ENCODE data around the gene ERC1. TPM values are rescaled to one million over a fixed set of nuclear protein-coding genes. Genes with fewer than 3 reads are reported as not detected.

ERC1 gene
- total and polyA plus RNA-seq, 2 of the 4 experiments (the other 2 are of a cell fraction) = 11.6 to 25.6 TPM

GRCh38 chr12:1344245-1344644 lies 353.2 kb downstream of the ERC1 start:
- Histone ChIP-seq H3K9me1 (ENCODE audit: insufficient read depth, low read length) (peaks cover 7% of the 10 kb centered on the region; the same call in 1 of the 2 replicates), H3K4me3 (ENCODE audit: insufficient read depth, low read depth, low read length) (no peak overlapping the region), H2AK5ac (ENCODE audit: low read depth, low read length) (no peak overlapping the region), H3K4me1 (ENCODE audit: control insufficient read depth, insufficient read depth, low read length) (peaks cover 8% of the 10 kb centered on the region), H4K5ac (ENCODE audit: low read depth, low read length) (no peak overlapping the region), H2AK9ac (replicated peaks; ENCODE audit: low read depth, low read length, poor library complexity) (no peak overlapping the region), H4K91ac (ENCODE audit: insufficient read depth, low read depth, low read length) (no peak overlapping the region), H4K20me1 (ENCODE audit: insufficient read depth, low read length) (0 out of 2 replicates have a peak, but pooled peaks cover 4% of the 10 kb centered on the region), H3K27me3 (ENCODE audit: control insufficient read depth, insufficient read depth, low read length) (no peaks in the 10 kb centered on the region), H3K18ac (ENCODE audit: low read depth, low read length) (no peak overlapping the region), H2AFZ (replicated peaks; ENCODE audit: low read length, poor library complexity) (no peak overlapping the region), H3K23ac (ENCODE audit: low read depth, low read length) (no peak overlapping the region), H2BK20ac (ENCODE audit: low read depth, low read length) (no peak overlapping the region), H3K4ac (ENCODE audit: low read depth, low read length) (no peak overlapping the region), H3K9ac (ENCODE audit: low read depth, low read length) (no peak overlapping the region), H3K79me1 (ENCODE audit: low read depth in 1 of 2, low read length in 2 of 2) (peaks cover 0 to 15% of the 10 kb centered on the region in 2 experiments; a peak in 2 of 4 replicates), H3K14ac (replicated peaks; ENCODE audit: low read depth, low read length) (no peak overlapping the region), H2BK15ac (ENCODE audit: low read depth, low read length) (no peak overlapping the region), H3K36me3 (ENCODE audit: control insufficient read depth, insufficient read depth, low read length) (no peaks in the 10 kb centered on the region), H2BK120ac (ENCODE audit: low read depth, low read length) (no peak overlapping the region), H3K9me3 (ENCODE audit: control insufficient read depth, insufficient read depth, low read length) (no peaks in the 10 kb centered on the region), H3K56ac (ENCODE audit: extremely low read depth, insufficient read depth, low read length) (no peak overlapping the region), H3K27ac (ENCODE audit: insufficient read depth, low read length) (no peak overlapping the region), H4K8ac (ENCODE audit: low read depth in 2 of 2, low read length in 2 of 2) (no peak overlapping the region), H2BK5ac (ENCODE audit: low read depth, low read length, poor library complexity, severe bottlenecking) (no peak overlapping the region), H3K4me2 (ENCODE audit: low read depth, low read length) (no peak overlapping the region)
- in situ Hi-C loops (cut with MboI; ENCODE audit: low sequenced_read_pairs) (no loop called here), intact Hi-C loops (cut with micrococcal nuclease) (no loop called here), dilution Hi-C loops (cut with HindIII; ENCODE audit: low sequenced_read_pairs, unreplicated experiment) (no loop called here)
- BruUV-seq (replicated peaks) = no TSS peak
- ChIA-PET POLR2A (ENCODE audit: unreplicated experiment) (no interaction called here), CTCF (no interaction called here)
- no peak for TF ChIP-seq RAD21 (IDR thresholded peaks at IDR 0.05; ENCODE audit: low read length)
- no peak for TF ChIP-seq POLR2A (IDR thresholded peaks at IDR 0.05; ENCODE audit: low read depth, low read length)
- TF ChIP-seq CHD1 (IDR thresholded peaks at IDR 0.05; ENCODE audit: low read depth, low read length) = no peak
- no peak for TF ChIP-seq NFE2L2 (IDR thresholded peaks at IDR 0.05; ENCODE audit: low read depth, low read length)
- no peak for TF ChIP-seq CEBPB (IDR thresholded peaks at IDR 0.05; ENCODE audit: low read depth, low read length)
- no peak for TF ChIP-seq RCOR1 (IDR thresholded peaks at IDR 0.05; ENCODE audit: insufficient replicate concordance, low read length)
- TF ChIP-seq ELK1 (IDR thresholded peaks at IDR 0.05; ENCODE audit: borderline replicate concordance, low read depth, low read length) = no peak
- no peak for TF ChIP-seq RFX5 (IDR thresholded peaks at IDR 0.05; ENCODE audit: low read depth, low read length)
- no peak for TF ChIP-seq MAZ (IDR thresholded peaks at IDR 0.05; ENCODE audit: borderline replicate concordance, low read depth, low read length)
- no peak for TF ChIP-seq BHLHE40 (IDR thresholded peaks at IDR 0.05; ENCODE audit: low read depth, low read length)
- no peak for TF ChIP-seq MAFK (IDR thresholded peaks at IDR 0.05; ENCODE audit: low read depth, low read length)
- TF ChIP-seq FOS (IDR thresholded peaks at IDR 0.05; ENCODE audit: low read depth, low read length) = no peak
- TF ChIP-seq, protein P1, sequence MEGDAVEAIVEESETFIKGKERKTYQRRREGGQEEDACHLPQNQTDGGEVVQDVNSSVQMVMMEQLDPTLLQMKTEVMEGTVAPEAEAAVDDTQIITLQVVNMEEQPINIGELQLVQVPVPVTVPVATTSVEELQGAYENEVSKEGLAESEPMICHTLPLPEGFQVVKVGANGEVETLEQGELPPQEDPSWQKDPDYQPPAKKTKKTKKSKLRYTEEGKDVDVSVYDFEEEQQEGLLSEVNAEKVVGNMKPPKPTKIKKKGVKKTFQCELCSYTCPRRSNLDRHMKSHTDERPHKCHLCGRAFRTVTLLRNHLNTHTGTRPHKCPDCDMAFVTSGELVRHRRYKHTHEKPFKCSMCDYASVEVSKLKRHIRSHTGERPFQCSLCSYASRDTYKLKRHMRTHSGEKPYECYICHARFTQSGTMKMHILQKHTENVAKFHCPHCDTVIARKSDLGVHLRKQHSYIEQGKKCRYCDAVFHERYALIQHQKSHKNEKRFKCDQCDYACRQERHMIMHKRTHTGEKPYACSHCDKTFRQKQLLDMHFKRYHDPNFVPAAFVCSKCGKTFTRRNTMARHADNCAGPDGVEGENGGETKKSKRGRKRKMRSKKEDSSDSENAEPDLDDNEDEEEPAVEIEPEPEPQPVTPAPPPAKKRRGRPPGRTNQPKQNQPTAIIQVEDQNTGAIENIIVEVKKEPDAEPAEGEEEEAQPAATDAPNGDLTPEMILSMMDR (conservative IDR thresholded peaks at IDR 0.05; ENCODE audit: low read depth, low read length) = no peak
- TF ChIP-seq USF2 (IDR thresholded peaks at IDR 0.05; ENCODE audit: low read depth, low read length) = no peak
- DNase-seq = no peak
- 100% methylated on average over 2 of the region's 4 CpGs; no CpG with 5 or more reads in 1 of the 2 experiments for WGBS, 2 experiments (ENCODE audit: extremely low coverage in 2 of 2, insufficient read length in 1 of 2)
- ATAC-seq (ENCODE audit: low read depth) = no peak
